HL-60 (cell line): Measurements from ENCODE around the gene CFAP57.
"Not testable (repeated sequence)": the region's sequence is repeated elsewhere in the genome, so short reads cannot be mapped to it uniquely, and the experiment has no call there.

Source experiments
- CTCF ChIP-seq: IDR thresholded peaks from one replicate; pipeline ENCODE4 v1.5.1; 2011; ENCODE audit warnings: low read length, control low read depth, inconsistent platforms; ENCODE audit not compliant: insufficient read depth
- GABPA ChIP-seq: IDR thresholded peaks from 2 replicates; pipeline ENCODE4 v1.6.1; 2012; ENCODE audit warnings: low read depth
- POLR2AphosphoS5 ChIP-seq: IDR thresholded peaks from 2 replicates; pipeline ENCODE4 v1.6.1; 2012; ENCODE audit warnings: low read depth
- REST ChIP-seq: IDR thresholded peaks from 2 replicates; pipeline ENCODE4 v1.6.1; 2012; ENCODE audit warnings: low read depth; ENCODE audit not compliant: insufficient replicate concordance
- SPI1 ChIP-seq: IDR thresholded peaks from 2 replicates; pipeline ENCODE4 v1.6.1; 2012; ENCODE audit warnings: low read depth, mild to moderate bottlenecking, borderline replicate concordance

- not testable (repeated sequence) for TF ChIP-seq CTCF, POLR2AphosphoS5, REST, GABPA, SPI1
Observed at GRCh38 chr1:43208277-43208676, 36.1 kb downstream of the CFAP57 start.
